MM.1S (cell line): ENCODE measurements around the gene FAF2.

Experiments
- CTCF ChIP-seq: fragments of 300-600 bp; sonication (generic); IDR thresholded peaks from 2 replicates; pipeline ENCODE4 v1.5.1; 2016; ENCODE audit warnings: antibody characterized with exemption, low read length, mixed read lengths
- EZH2 ChIP-seq: fragments of 300-600 bp; sonication (generic); optimal IDR thresholded peaks from 2 replicates; pipeline ENCODE3; 2017; ENCODE audit warnings: low read depth, mild to moderate bottlenecking, antibody characterized with exemption, low read length, mixed read lengths
- EZH2phosphoT487 ChIP-seq: fragments of 300-600 bp; sonication (generic); IDR thresholded peaks from 2 replicates; pipeline ENCODE4 v1.6.1; 2018; ENCODE audit warnings: antibody characterized with exemption, low read length

- TF ChIP-seq CTCF (no peak), EZH2 (no peak), EZH2phosphoT487 (no peak)
Measured at GRCh38 chr5:176503496-176503895, 55.3 kb downstream of the FAF2 start.
